Endothelial cell of umbilical vein (primary cell): ENCODE data around the gene MUC4. TPM values are rescaled to one million over a fixed set of nuclear protein-coding genes. Genes with fewer than 3 reads are reported as not detected.

Experiments
- BruUV-seq: library from RNA; stranded (reverse); fragments of 400-500 nt; replicated peaks from 2 replicates; lab custom pipeline; 2021; lab: Mats Ljungman, UMichigan
- CTCF ChIA-PET: fragments of 300-600, 350-600 bp; sonication (Branson Sonifier 250); formaldehyde crosslinking; loops from one replicate; lab custom pipeline; 2021; ENCODE audit warnings: antibody characterized with exemption, inconsistent platforms; lab: Charles Lee
- POLR2A ChIA-PET: fragments of 300-600, 350-600 bp; sonication (Branson Sonifier 250); formaldehyde crosslinking; loops from one replicate; lab custom pipeline; 2021; ENCODE audit warnings: antibody characterized with exemption, inconsistent platforms; lab: Charles Lee
- DNase-seq: peaks from one replicate; pipeline ENCODE4 v3.0.0-alpha.2; 2011; ENCODE audit warnings: low read depth, low spot score
- FAIRE-seq: peaks from 2 replicates; lab custom pipeline; 2011; peaks lifted over from hg19 to GRCh38; lab: Jason Lieb, UNC
- H2AFZ ChIP-seq: 2 replicates; pipeline ENCODE4 v1.6.0; 2012; ENCODE audit warnings: low read depth, low read length, control low read depth, inconsistent platforms
- H3K27ac ChIP-seq: 2 replicates; pipeline ENCODE4 v1.5.1; 2011; ENCODE audit warnings: low read depth, mild to moderate bottlenecking, control low read depth, low read length, moderate library complexity; ENCODE audit not compliant: insufficient read depth
- H3K27me3 ChIP-seq, 2 experiments: 2 replicates each; pipeline versions ENCODE4 v1.6.0 to v1.6.1; 2011; ENCODE audit warnings: low read length in 2 of 2, mixed read lengths in 1 of 2; ENCODE audit not compliant: control insufficient read depth in 2 of 2, insufficient read depth in 2 of 2
- H3K36me3 ChIP-seq, 2 experiments: 2 replicates in 1 of 2; 3 replicates in 1 of 2; pipeline ENCODE4 v1.5.1; 2011; ENCODE audit warnings: low read length in 2 of 2, mild to moderate bottlenecking in 1 of 2, moderate library complexity in 1 of 2; ENCODE audit not compliant: control insufficient read depth in 2 of 2, insufficient read depth in 2 of 2; ENCODE audit errors: extremely low read depth in 1 of 2
- H3K4me1 ChIP-seq: 3 replicates; pipeline ENCODE4 v1.5.1; 2011; ENCODE audit warnings: mild to moderate bottlenecking, low read length; ENCODE audit not compliant: control insufficient read depth, insufficient read depth; ENCODE audit errors: extremely low read depth
- H3K4me2 ChIP-seq: 2 replicates; pipeline ENCODE4 v1.6.1; 2011; ENCODE audit warnings: low read length, control low read depth, mixed read lengths; ENCODE audit not compliant: insufficient read depth
- H3K4me3 ChIP-seq, 3 experiments: fragments of 200-600 bp in 1 of 3; sonication (generic), shearing (Covaris generic) in 1 of 3; replicated peaks in 1 of 3; 2 replicates each; pipeline ENCODE4 v1.5.1; 2011 to 2016; ENCODE audit warnings: control low read depth in 3 of 3, low read length in 3 of 3, mild to moderate bottlenecking in 2 of 3, inconsistent platforms in 1 of 3, low read depth in 1 of 3, moderate library complexity in 1 of 3; ENCODE audit not compliant: insufficient read depth in 1 of 3
- H3K79me2 ChIP-seq: 2 replicates; pipeline ENCODE4 v1.6.0; 2012; ENCODE audit warnings: low read length, inconsistent platforms; ENCODE audit not compliant: control insufficient read depth, insufficient read depth
- H3K9ac ChIP-seq: replicated peaks from 2 replicates; pipeline ENCODE3; 2011; ENCODE audit warnings: low read length, control low read depth; ENCODE audit not compliant: insufficient read depth; ENCODE audit errors: extremely low read depth
- H3K9me1 ChIP-seq: replicated peaks from 3 replicates; pipeline ENCODE4 v1.6.0; 2011; ENCODE audit warnings: mild to moderate bottlenecking, low read length; ENCODE audit not compliant: control insufficient read depth, insufficient read depth; ENCODE audit errors: extremely low read depth
- H3K9me3 ChIP-seq: replicated peaks from 2 replicates; pipeline ENCODE4 v1.5.1; 2012; ENCODE audit warnings: low read length, inconsistent platforms; ENCODE audit not compliant: control insufficient read depth, insufficient read depth
- H4K20me1 ChIP-seq: replicated peaks from 2 replicates; pipeline ENCODE3; 2011; ENCODE audit warnings: mild to moderate bottlenecking, low read length; ENCODE audit not compliant: control insufficient read depth, insufficient read depth; ENCODE audit errors: extremely low read depth
- EZH2 ChIP-seq: IDR thresholded peaks from 2 replicates; pipeline ENCODE4 v1.6.1; 2012; ENCODE audit warnings: borderline replicate concordance, low read depth, mild to moderate bottlenecking, moderate library complexity, low read length, inconsistent platforms; ENCODE audit not compliant: severe bottlenecking
- FOS ChIP-seq: IDR thresholded peaks from 2 replicates; pipeline ENCODE4 v1.6.1; 2011; ENCODE audit warnings: mild to moderate bottlenecking, low read length, moderate library complexity, borderline replicate concordance; ENCODE audit not compliant: insufficient read depth
- GATA2 ChIP-seq: IDR thresholded peaks from 2 replicates; pipeline ENCODE4 v1.7.0; 2011; ENCODE audit warnings: low read depth, mild to moderate bottlenecking, moderate library complexity, mixed read lengths, low read length; ENCODE audit not compliant: insufficient read length, insufficient read depth
- JUN ChIP-seq: IDR thresholded peaks from 2 replicates; pipeline ENCODE4 v1.6.1; 2011; ENCODE audit warnings: borderline replicate concordance, low read depth; ENCODE audit not compliant: insufficient read length, insufficient read depth
- MYC ChIP-seq: IDR thresholded peaks from one replicate; pipeline ENCODE4 v1.6.1; 2011; ENCODE audit warnings: mild to moderate bottlenecking, low read depth, low read length
- POLR2A ChIP-seq: IDR thresholded peaks from 2 replicates; pipeline ENCODE4 v1.6.1; 2012; ENCODE audit warnings: low read depth, mild to moderate bottlenecking, control low read depth, low read length
- POLR2AphosphoS5 ChIP-seq: IDR thresholded peaks from 2 replicates; pipeline ENCODE4 v1.6.1; 2012; ENCODE audit warnings: low read depth, mild to moderate bottlenecking, control low read depth, low read length, moderate library complexity; ENCODE audit not compliant: insufficient read depth
- dilution Hi-C: fragments of 300-500 bp; cut with MboI; formaldehyde crosslinking; loops from one replicate; pipeline ENCODE4 v1.15.0; 2019; ENCODE audit warnings: low sequenced_read_pairs; ENCODE audit not compliant: extremely low pct_ligation_motif_present
- intact Hi-C: fragments of 100-400 bp; cut with micrococcal nuclease; formaldehyde crosslinking; loops from one replicate; pipeline ENCODE4 v1.10.0; 2022
- polyA plus RNA-seq, 4 experiments: library from polyadenylated mRNA; depleted of rRNA in 3 of 4; stranded (reverse) in 3 of 4; unstranded in 1 of 4; fragments of >200 nt; gene quantifications; 2 replicates each; pipeline versions ENCODE4 v1.2.1 to v1.2.3, GENCODE V29; 2011 to 2012; ENCODE audit warnings: missing spikeins in 1 of 4
- total RNA-seq: library from RNA; stranded (reverse); gene quantifications from 2 replicates; pipeline ENCODE4 v1.2.3, GENCODE V29; 2021
- TF ChIP-seq, protein P1 (sequence below): IDR thresholded peaks from 2 replicates; pipeline ENCODE4 v1.6.1; 2011; ENCODE audit not compliant: insufficient read depth, insufficient read length
- TF ChIP-seq, protein P2 (sequence below), 2 donors: IDR thresholded peaks; 1 replicate in 1 of 2; 2 replicates in 1 of 2; pipeline ENCODE4 v1.5.1; 2011; ENCODE audit warnings: low read length in 2 of 2, mild to moderate bottlenecking in 2 of 2, moderate library complexity in 2 of 2, control low read depth in 1 of 2, inconsistent platforms in 1 of 2, low read depth in 1 of 2; ENCODE audit not compliant: insufficient read depth in 1 of 2; ENCODE audit errors: extremely low read depth in 1 of 2

Gene MUC4
- total and polyA plus RNA-seq, 2 donors (not counting 3 experiments of a cell fraction or from before 2014, with no cell fraction given): 0.04 TPM; not detected in 1

DNA sequence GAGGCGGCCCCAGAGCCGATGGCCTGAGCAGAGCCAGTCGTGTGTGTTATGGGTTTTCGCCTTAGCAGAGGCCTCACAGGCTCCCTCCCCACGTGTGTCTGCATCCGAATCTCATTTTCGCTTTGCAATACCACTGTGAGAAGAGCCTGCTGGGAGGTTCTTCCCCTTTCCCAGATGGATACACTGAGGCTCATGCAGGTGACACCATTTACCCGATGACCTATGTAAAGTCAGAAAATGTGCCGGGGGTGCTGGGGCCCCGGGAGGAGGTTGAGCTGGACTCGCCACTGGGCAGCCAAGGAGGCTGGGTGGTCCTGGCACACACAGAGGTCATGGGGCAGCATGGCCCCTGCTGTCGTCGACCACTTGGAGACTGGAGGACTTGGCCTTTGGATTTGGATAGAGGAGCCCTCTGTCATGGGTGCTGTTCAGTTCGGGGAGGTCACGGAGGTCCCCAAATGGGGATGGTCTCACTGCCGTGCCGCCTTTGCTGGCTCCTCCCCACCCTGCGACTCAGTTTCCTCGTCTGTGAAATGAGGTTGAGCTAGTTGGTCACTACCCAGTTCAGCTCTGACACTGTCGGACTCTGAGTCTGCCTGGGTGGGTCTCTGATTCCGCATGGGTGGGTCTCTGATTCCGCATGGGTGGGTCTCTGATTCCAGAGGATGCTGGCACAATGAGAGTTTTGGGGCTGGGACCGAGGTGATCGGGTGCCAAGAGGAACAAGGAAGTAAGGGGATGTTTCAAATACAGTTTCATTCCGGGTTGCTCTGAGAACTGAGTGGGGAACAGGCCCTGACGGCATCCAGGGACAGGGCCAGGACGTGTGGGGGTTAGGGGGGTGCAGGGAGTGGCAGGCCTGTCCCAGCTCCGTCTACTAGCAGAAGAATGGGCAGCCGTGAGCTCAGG is 23.2 kb upstream of the MUC4 start:
- no peaks in the 10 kb centered on the region for H3K36me3 ChIP-seq
- no peak overlapping the region for H3K4me2 ChIP-seq
- H4K20me1 ChIP-seq: no peaks in the 10 kb centered on the region
- ChIA-PET CTCF (interaction anchor here (0.6 to 1.8 kb wide), 3 partner anchors 16 to 251 kb away, joined by 3 to 11 read pairs (median 4); partner anchors contain the start of gene APOD), POLR2A (no interaction called here)
- FAIRE-seq (no peak), DNase-seq (no peak)
- no peak overlapping the region for H2AFZ ChIP-seq
- intact Hi-C loops: no loop called here
- BruUV-seq: no TSS peak
- no peak for TF ChIP-seq JUN
- TF ChIP-seq, protein P1, sequence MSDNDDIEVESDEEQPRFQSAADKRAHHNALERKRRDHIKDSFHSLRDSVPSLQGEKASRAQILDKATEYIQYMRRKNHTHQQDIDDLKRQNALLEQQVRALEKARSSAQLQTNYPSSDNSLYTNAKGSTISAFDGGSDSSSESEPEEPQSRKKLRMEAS: no peak
- no peak for TF ChIP-seq POLR2A
- TF ChIP-seq MYC: no peak
- no peak for TF ChIP-seq GATA2
- TF ChIP-seq FOS: no peak
- no peak for TF ChIP-seq EZH2
- TF ChIP-seq, protein P2, sequence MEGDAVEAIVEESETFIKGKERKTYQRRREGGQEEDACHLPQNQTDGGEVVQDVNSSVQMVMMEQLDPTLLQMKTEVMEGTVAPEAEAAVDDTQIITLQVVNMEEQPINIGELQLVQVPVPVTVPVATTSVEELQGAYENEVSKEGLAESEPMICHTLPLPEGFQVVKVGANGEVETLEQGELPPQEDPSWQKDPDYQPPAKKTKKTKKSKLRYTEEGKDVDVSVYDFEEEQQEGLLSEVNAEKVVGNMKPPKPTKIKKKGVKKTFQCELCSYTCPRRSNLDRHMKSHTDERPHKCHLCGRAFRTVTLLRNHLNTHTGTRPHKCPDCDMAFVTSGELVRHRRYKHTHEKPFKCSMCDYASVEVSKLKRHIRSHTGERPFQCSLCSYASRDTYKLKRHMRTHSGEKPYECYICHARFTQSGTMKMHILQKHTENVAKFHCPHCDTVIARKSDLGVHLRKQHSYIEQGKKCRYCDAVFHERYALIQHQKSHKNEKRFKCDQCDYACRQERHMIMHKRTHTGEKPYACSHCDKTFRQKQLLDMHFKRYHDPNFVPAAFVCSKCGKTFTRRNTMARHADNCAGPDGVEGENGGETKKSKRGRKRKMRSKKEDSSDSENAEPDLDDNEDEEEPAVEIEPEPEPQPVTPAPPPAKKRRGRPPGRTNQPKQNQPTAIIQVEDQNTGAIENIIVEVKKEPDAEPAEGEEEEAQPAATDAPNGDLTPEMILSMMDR (IDR thresholded peaks at IDR 0.05; ENCODE audit: extremely low read depth in 1 of 2, insufficient read depth in 1 of 2, low read depth in 1 of 2, low read length in 2 of 2): no peak
- TF ChIP-seq POLR2AphosphoS5: no peak
- H3K27me3 ChIP-seq: peaks cover 2 to 11% of the 10 kb centered on the region in 2 experiments
- H3K27ac ChIP-seq: no peak overlapping the region
- H3K9me1 ChIP-seq: no peaks in the 10 kb centered on the region
- no peaks in the 10 kb centered on the region for H3K4me1 ChIP-seq
- no peak overlapping the region for H3K9ac ChIP-seq
- H3K79me2 ChIP-seq: no peaks in the 10 kb centered on the region
- no peak overlapping the region for H3K4me3 ChIP-seq
- no peaks in the 10 kb centered on the region for H3K9me3 ChIP-seq
- dilution Hi-C loops: no loop called here
